ENCODE measurements around the gene NSMCE4A. TPM values are rescaled to one million over a fixed set of nuclear protein-coding genes. Genes with fewer than 3 reads are reported as not detected.
"Not testable (repeated sequence)": the region's sequence is repeated elsewhere in the genome, so short reads cannot be mapped to it uniquely, and the experiment has no call there.

The NSMCE4A gene
- total RNA-seq, 1 experiment from 2014 or later, result 48.8 TPM

GRCh38 chr10:121976607-121977006, 1.6 kb upstream of the NSMCE4A start:
- DNase-seq (ENCODE audit: low read depth in 1 of 2, low spot score in 2 of 2), result no peak
- Histone ChIP-seq H3K4me1 (replicated peaks) (peaks cover 10% of the 10 kb centered on the region; the same call in 1 of the 2 replicates), H3K9me3 (replicated peaks) (no peaks in the 10 kb centered on the region), H3K27me3 (replicated peaks) (no peaks in the 10 kb centered on the region), H3K4me3 (no peak overlapping the region), H3K36me3 (peaks cover 13% of the 10 kb centered on the region), H3K27ac (no peak overlapping the region)

GRCh38 chr10:121975295-121976086, 474 bp upstream of the NSMCE4A start:
- H3K36me3 ChIP-seq, result peaks cover 13% of the 10 kb centered on the region
- no peak for DNase-seq (ENCODE audit: low read depth in 1 of 2, low spot score in 2 of 2)
- peak overlapping the region; percentile 86 for H3K27ac ChIP-seq

GRCh38 chr10:121974019-121974534, 940 bp downstream of the NSMCE4A start:
- Histone ChIP-seq H3K4me1 (replicated peaks) (peaks cover 10% of the 10 kb centered on the region; the same call in 1 of the 2 replicates), H3K27ac (no peak overlapping the region), H3K9me3 (replicated peaks) (no peaks in the 10 kb centered on the region), H3K4me3 (peak overlapping the region; percentile 92), H3K36me3 (peaks cover 21% of the 10 kb centered on the region), H3K27me3 (replicated peaks) (no peaks in the 10 kb centered on the region)
- no peak for DNase-seq (ENCODE audit: low read depth in 1 of 2, low spot score in 2 of 2)

More at GRCh38 chr10:121975295-121976086, 474 bp upstream of the NSMCE4A start:
- Histone ChIP-seq H3K4me3 (peak overlapping the region; percentile 92), H3K9me3 (replicated peaks) (no peaks in the 10 kb centered on the region), H3K27me3 (replicated peaks) (no peaks in the 10 kb centered on the region), H3K4me1 (replicated peaks) (peaks cover 10% of the 10 kb centered on the region; the same call in 1 of the 2 replicates)

GRCh38 chr10:121969086-121969485, 5.9 kb downstream of the NSMCE4A start:
- H3K27me3 ChIP-seq (replicated peaks); H3K27ac ChIP-seq; H3K9me3 ChIP-seq (replicated peaks); DNase-seq (ENCODE audit: low read depth in 1 of 2, low spot score in 2 of 2); H3K4me3 ChIP-seq; H3K4me1 ChIP-seq (replicated peaks): not testable (repeated sequence)
- H3K36me3 ChIP-seq, result peaks cover 47% of the 10 kb centered on the region

GRCh38 chr10:121965996-121966395, 9.0 kb downstream of the NSMCE4A start:
- Histone ChIP-seq H3K4me3 (no peak overlapping the region), H3K9me3 (replicated peaks) (no peaks in the 10 kb centered on the region), H3K27ac (no peak overlapping the region), H3K36me3 (peaks cover 42% of the 10 kb centered on the region), H3K27me3 (replicated peaks) (no peaks in the 10 kb centered on the region), H3K4me1 (replicated peaks) (no peaks in the 10 kb centered on the region)
- no peak for DNase-seq (ENCODE audit: low read depth in 1 of 2, low spot score in 2 of 2)

- Histone ChIP-seq H3K27ac (no peak overlapping the region), H3K4me1 (replicated peaks) (peaks cover 6% of the 10 kb centered on the region; the same call in 1 of the 2 replicates), H3K36me3 (peaks cover 26% of the 10 kb centered on the region), H3K27me3 (replicated peaks) (no peaks in the 10 kb centered on the region), H3K9me3 (replicated peaks) (no peaks in the 10 kb centered on the region), H3K4me3 (no peak overlapping the region)
- no peak for DNase-seq (ENCODE audit: low read depth in 1 of 2, low spot score in 2 of 2)
These were observed 13.6 kb downstream of the NSMCE4A start for GRCh38 chr10:121961456-121961855.

GRCh38 chr10:121959671-121960070, 15.3 kb downstream of the NSMCE4A start:
- Histone ChIP-seq H3K27ac (no peak overlapping the region), H3K4me1 (replicated peaks) (peaks cover 7% of the 10 kb centered on the region; the same call in 1 of the 2 replicates), H3K9me3 (replicated peaks) (no peaks in the 10 kb centered on the region), H3K27me3 (replicated peaks) (no peaks in the 10 kb centered on the region), H3K4me3 (no peak overlapping the region), H3K36me3 (peaks cover 13% of the 10 kb centered on the region)
- DNase-seq (ENCODE audit: low read depth in 1 of 2, low spot score in 2 of 2), result no peak

- no peak for DNase-seq (ENCODE audit: low read depth in 1 of 2, low spot score in 2 of 2)
- peaks cover 13% of the 10 kb centered on the region for H3K36me3 ChIP-seq
- H3K4me1 ChIP-seq (replicated peaks), result peaks cover 7% of the 10 kb centered on the region; the same call in 1 of the 2 replicates
- no peak overlapping the region for H3K4me3 ChIP-seq
- no peak overlapping the region for H3K27ac ChIP-seq
- H3K9me3 ChIP-seq (replicated peaks), result no peaks in the 10 kb centered on the region
- H3K27me3 ChIP-seq (replicated peaks), result no peaks in the 10 kb centered on the region
These were observed 18.6 kb downstream of the NSMCE4A start for GRCh38 chr10:121956111-121957061.

GRCh38 chr10:121952226-121952625, 22.8 kb downstream of the NSMCE4A start:
- Histone ChIP-seq H3K9me3 (replicated peaks) (no peaks in the 10 kb centered on the region), H3K4me1 (replicated peaks) (peaks cover 11% of the 10 kb centered on the region; the same call in 1 of the 2 replicates), H3K27ac (no peak overlapping the region), H3K4me3 (no peak overlapping the region), H3K27me3 (replicated peaks) (no peaks in the 10 kb centered on the region), H3K36me3 (peaks cover 6% of the 10 kb centered on the region; the same call in 1 of the 2 replicates)
- DNase-seq (ENCODE audit: low read depth in 1 of 2, low spot score in 2 of 2), result no peak

GRCh38 chr10:121949451-121949850, 25.6 kb downstream of the NSMCE4A start:
- no peak for DNase-seq (ENCODE audit: low read depth in 1 of 2, low spot score in 2 of 2)

GRCh38 chr10:121949049-121949448, 26.0 kb downstream of the NSMCE4A start:
- Histone ChIP-seq H3K4me1 (replicated peaks) (0 out of 2 replicates have a peak, but pooled peaks cover 4% of the 10 kb centered on the region), H3K4me3 (no peak overlapping the region), H3K27me3 (replicated peaks) (no peaks in the 10 kb centered on the region), H3K36me3 (no peaks in the 10 kb centered on the region), H3K27ac (no peak overlapping the region), H3K9me3 (replicated peaks) (no peaks in the 10 kb centered on the region)
- DNase-seq (ENCODE audit: low read depth in 1 of 2, low spot score in 2 of 2), result no peak

More at GRCh38 chr10:121949451-121949850, 25.6 kb downstream of the NSMCE4A start:
- no peak overlapping the region for H3K27ac ChIP-seq
- H3K36me3 ChIP-seq, result no peaks in the 10 kb centered on the region
- no peaks in the 10 kb centered on the region for H3K9me3 ChIP-seq (replicated peaks)
- H3K4me1 ChIP-seq (replicated peaks), result 0 out of 2 replicates have a peak, but pooled peaks cover 4% of the 10 kb centered on the region
- no peak overlapping the region for H3K4me3 ChIP-seq
- H3K27me3 ChIP-seq (replicated peaks), result no peaks in the 10 kb centered on the region

GRCh38 chr10:121947343-121948330, 27.4 kb downstream of the NSMCE4A start:
- H3K9me3 ChIP-seq (replicated peaks), result no peaks in the 10 kb centered on the region
- no peak for DNase-seq (ENCODE audit: low read depth in 1 of 2, low spot score in 2 of 2)
- no peaks in the 10 kb centered on the region for H3K36me3 ChIP-seq
- H3K4me3 ChIP-seq, result no peak overlapping the region
- no peak overlapping the region for H3K27ac ChIP-seq
- no peaks in the 10 kb centered on the region for H3K27me3 ChIP-seq (replicated peaks)
- 0 out of 2 replicates have a peak, but pooled peaks cover 7% of the 10 kb centered on the region for H3K4me1 ChIP-seq (replicated peaks)
